Glutamatergic neuron (in vitro differentiated cells): ENCODE results near the gene KDM1B. TPM values are rescaled to one million over a fixed set of nuclear protein-coding genes. Genes with fewer than 3 reads are reported as not detected.
A peak's percentile ranks its signal among the peaks of the same experiment; 100 is the strongest.

Experiments
- DNase-seq: peaks from one replicate; pipeline ENCODE4 v3.0.0; 2022
- H3K27ac Mint-ChIP-seq: one replicate; pipeline ENCODE4 v1.8.0; 2020; ENCODE audit warnings: mild to moderate bottlenecking, mixed read lengths, inconsistent platforms; ENCODE audit not compliant: unreplicated experiment
- H3K27me3 Mint-ChIP-seq: one replicate; pipeline ENCODE4 v1.8.0; 2020; ENCODE audit warnings: mild to moderate bottlenecking, moderate library complexity, mixed read lengths, inconsistent platforms; ENCODE audit not compliant: unreplicated experiment
- H3K36me3 Mint-ChIP-seq: one replicate; pipeline ENCODE4 v1.8.0; 2020; ENCODE audit warnings: mild to moderate bottlenecking, mixed read lengths, inconsistent platforms; ENCODE audit not compliant: unreplicated experiment
- H3K4me1 Mint-ChIP-seq: one replicate; pipeline ENCODE4 v1.8.0; 2020; ENCODE audit warnings: mild to moderate bottlenecking, low read depth, mixed read lengths, inconsistent platforms; ENCODE audit not compliant: unreplicated experiment
- H3K4me3 Mint-ChIP-seq: one replicate; pipeline ENCODE4 v1.8.0; 2020; ENCODE audit warnings: mild to moderate bottlenecking, mixed read lengths, inconsistent platforms; ENCODE audit not compliant: unreplicated experiment
- H3K9me3 Mint-ChIP-seq: one replicate; pipeline ENCODE4 v1.8.0; 2020; ENCODE audit warnings: mild to moderate bottlenecking, moderate library complexity, mixed read lengths, inconsistent platforms; ENCODE audit not compliant: unreplicated experiment
- CTCF ChIP-seq: fragments of 200-600 bp; sonication (generic); IDR thresholded peaks from one replicate; pipeline ENCODE4 v1.5.0; 2021; ENCODE audit not compliant: partially characterized antibody, unreplicated experiment
- total RNA-seq: library from RNA; stranded (reverse); fragmentation: NEBNext Ultra II Directional; extraction: Animal tissue kit (Norgen Biotek cat#: 25700); gene quantifications from one replicate; pipeline ENCODE4 v1.2.1, GENCODE V29; 2021; ENCODE audit not compliant: unreplicated experiment

Gene KDM1B
- total RNA-seq, 1 donor from 2014 or later = 21.1 TPM

- H3K9me3 Mint-ChIP-seq = peaks cover 11% of the 10 kb centered on the region
These were observed 79.3 kb downstream of the KDM1B start for GRCh38 chr6:18234564-18234963.

DNA sequence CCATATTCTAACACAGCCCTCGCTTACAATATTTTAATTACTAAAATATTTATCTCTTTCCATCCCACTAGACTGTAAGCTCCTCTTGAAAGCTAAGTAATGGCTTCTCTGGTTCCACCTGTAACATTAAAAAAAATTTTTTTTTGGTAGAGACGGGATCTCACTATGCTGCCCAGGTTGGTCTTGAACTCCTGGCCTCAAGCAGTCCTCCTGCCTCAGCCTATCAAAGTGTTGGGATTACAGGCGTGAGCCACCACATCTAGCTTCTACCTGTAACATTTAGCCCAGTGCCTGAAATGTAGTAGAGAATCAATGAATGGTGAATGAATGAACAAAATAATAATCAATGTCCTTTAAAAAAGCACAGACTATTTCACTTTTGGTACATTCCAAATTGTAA is 80.3 kb downstream of the KDM1B start:
- no peak overlapping the region for H3K27ac Mint-ChIP-seq
- peaks cover 1% of the 10 kb centered on the region for H3K27me3 Mint-ChIP-seq
- peaks cover 29% of the 10 kb centered on the region for H3K36me3 Mint-ChIP-seq
- TF ChIP-seq CTCF = no peak
- peaks cover 7% of the 10 kb centered on the region for H3K9me3 Mint-ChIP-seq
- DNase-seq = no peak
- no peaks in the 10 kb centered on the region for H3K4me1 Mint-ChIP-seq
- H3K4me3 Mint-ChIP-seq = no peak overlapping the region

More at GRCh38 chr6:18234564-18234963, 79.3 kb downstream of the KDM1B start:
- H3K4me1 Mint-ChIP-seq = no peaks in the 10 kb centered on the region
- DNase-seq = no peak
- no peak overlapping the region for H3K4me3 Mint-ChIP-seq
- H3K27ac Mint-ChIP-seq = peak overlapping the region; percentile 2
- H3K27me3 Mint-ChIP-seq = peaks cover 1% of the 10 kb centered on the region
- peaks cover 33% of the 10 kb centered on the region for H3K36me3 Mint-ChIP-seq
- no peak for TF ChIP-seq CTCF

GRCh38 chr6:18237167-18237566 is 81.9 kb downstream of the KDM1B start:
- DNase-seq = no peak
- TF ChIP-seq CTCF = no peak
- H3K27me3 Mint-ChIP-seq = peaks cover 3% of the 10 kb centered on the region
- H3K9me3 Mint-ChIP-seq = no peaks in the 10 kb centered on the region
- H3K4me1 Mint-ChIP-seq = no peaks in the 10 kb centered on the region
- no peak overlapping the region for H3K4me3 Mint-ChIP-seq
- H3K36me3 Mint-ChIP-seq = peaks cover 16% of the 10 kb centered on the region
- no peak overlapping the region for H3K27ac Mint-ChIP-seq

DNA sequence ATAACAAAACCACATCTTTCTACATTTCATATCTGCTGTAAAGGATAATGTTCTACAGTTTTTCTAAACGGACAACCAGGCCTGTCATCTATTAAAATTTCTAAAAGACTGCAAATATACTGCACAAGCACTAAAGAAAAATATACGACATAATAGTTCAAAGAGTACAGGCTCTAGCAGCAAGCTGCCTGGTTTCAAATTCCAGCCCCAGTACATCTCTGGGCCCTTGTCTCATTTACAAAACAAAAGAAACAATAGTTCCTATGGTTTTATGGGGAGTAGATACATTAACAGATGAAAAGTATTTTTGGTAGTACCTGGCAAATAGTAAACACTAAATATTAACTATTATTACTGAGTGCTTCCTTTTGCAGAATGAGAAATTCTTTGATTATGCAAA is 85.0 kb downstream of the KDM1B start:
- no peak for TF ChIP-seq CTCF
- Mint-ChIP-seq H3K9me3 (no peaks in the 10 kb centered on the region), H3K27ac (no peak overlapping the region), H3K4me3 (no peak overlapping the region), H3K27me3 (peaks cover 1% of the 10 kb centered on the region), H3K36me3 (no peaks in the 10 kb centered on the region), H3K4me1 (no peaks in the 10 kb centered on the region)
- DNase-seq = no peak

GRCh38 chr6:18241208-18242038 is 86.2 kb downstream of the KDM1B start:
- peaks cover 1% of the 10 kb centered on the region for H3K27me3 Mint-ChIP-seq
- DNase-seq = no peak
- H3K27ac Mint-ChIP-seq = no peak overlapping the region
- H3K4me1 Mint-ChIP-seq = no peaks in the 10 kb centered on the region
- no peaks in the 10 kb centered on the region for H3K9me3 Mint-ChIP-seq
- TF ChIP-seq CTCF = no peak
- no peak overlapping the region for H3K4me3 Mint-ChIP-seq
- no peaks in the 10 kb centered on the region for H3K36me3 Mint-ChIP-seq
